GM21723 (cell line): ENCODE measurements around the gene SHTN1.

Experiments
- ATAC-seq: cut with Tn5 transposase; IDR thresholded peaks from one replicate; pipeline ENCODE4 v1.9.1; 2021; ENCODE audit warnings: mild to moderate bottlenecking, moderate library complexity; ENCODE audit not compliant: unreplicated experiment

SHTN1 gene

DNA sequence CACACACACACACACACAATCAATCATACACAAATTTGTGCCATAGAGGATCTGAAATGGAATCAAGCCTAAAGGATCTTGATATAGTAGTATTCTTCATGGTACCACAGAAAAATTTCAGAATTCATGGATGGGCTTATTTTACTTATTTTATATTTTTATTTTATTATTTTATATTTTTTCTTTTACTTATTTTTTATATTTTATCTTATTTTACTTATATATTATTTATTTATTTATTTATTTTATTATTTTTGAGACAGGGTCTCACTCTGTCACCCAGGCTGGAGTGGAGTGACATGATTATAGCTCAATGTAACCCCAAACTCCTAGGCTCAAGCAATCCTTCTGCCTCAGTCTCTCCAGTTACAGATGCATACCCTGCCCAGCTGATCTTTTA lies 16.7 kb downstream of the SHTN1 start:
- ATAC-seq, result no peak

DNA sequence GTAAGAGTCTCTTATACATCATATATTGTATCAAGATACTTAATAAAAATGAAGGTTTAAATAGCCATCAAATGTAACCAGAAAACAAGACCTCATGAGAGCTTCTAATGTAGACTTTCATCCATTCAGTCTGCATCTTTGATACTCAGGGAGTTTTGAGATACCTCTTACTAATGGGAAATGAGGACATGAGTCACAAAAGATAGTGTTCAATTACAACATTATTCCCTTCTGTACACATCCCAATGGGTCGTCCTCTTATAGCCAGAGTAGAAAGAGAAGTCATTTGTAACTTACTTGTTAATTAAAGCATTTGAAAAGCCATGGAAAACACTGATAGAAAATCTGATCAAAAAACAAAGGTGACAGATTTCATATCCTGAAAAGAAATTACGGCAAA lies 19.4 kb downstream of the SHTN1 start:
- no peak for ATAC-seq

DNA sequence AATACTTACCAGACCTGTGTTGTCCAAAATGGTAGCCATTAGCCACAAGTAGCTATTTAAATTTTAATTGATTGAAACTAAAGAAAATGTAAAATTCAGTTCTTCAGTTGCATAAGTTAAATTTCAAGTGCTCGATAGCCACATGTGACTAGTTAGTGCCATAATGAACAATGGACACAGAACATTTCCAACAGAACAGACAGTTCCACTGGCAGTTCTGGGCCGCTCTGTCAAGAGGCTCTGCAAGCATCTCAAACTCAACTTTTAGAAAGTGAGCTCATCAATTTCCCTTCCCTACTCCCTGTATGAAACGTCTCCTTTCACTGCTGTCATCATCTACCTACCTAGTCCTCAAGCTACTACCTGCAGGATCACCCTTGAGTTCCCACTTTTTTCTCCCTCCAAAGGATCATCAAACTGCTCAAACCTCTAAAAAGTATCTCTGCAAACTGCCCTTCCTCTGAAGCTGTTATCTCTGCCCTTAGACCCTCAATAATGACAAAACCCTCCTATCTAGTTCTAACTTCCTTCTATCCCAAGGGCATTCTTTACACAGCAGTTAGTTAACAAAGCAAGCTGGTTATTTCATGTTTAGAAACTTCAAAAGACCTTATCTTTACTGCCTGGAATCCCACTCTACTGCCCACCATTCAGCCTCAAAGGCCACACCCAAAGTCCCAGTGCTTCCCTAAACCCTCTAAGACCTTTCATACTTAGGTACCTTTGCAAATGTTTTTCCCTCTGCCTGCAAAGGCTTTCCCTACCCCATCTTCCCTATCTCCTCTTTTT lies 20.6 kb downstream of the SHTN1 start:
- no peak for ATAC-seq

DNA sequence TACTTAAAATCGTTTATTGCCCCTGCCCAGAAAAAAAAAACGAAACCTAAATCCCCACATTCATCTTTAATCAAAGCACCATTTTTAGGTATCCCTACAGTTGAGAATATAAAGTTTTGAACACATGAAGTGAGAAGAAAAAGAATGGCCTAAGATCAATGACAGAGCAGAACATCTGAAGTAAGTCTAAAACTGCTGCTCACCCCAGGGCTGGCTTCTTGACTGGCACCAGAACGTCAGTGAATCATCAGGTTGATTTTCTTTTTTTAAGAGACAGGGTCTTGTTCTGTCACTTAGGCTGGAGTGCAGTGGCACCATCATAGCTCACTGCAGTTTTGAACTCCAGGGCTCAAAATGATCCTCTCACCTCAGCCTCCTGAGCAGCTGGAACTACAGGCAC lies 24.9 kb downstream of the SHTN1 start:
- ATAC-seq, result no peak

DNA sequence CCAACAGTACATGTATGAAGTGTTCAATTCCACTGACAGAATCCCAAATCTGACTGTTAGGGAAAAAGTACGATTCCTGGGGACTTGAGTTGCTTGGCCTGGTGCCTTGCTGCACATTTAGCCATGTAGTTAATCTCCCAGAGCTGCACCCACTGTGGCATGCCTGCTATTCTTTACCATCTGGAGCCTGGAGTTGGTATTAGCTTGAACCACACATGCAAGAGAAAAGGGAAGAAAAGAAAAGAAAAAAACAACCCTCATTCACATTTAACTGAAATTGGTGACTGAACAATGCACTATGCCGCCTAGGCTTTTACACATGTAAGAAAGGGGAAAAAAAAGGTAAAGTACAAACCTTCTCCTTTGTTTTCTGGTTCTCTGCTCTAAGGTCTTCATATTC lies 26.1 kb downstream of the SHTN1 start:
- ATAC-seq, result no peak

DNA sequence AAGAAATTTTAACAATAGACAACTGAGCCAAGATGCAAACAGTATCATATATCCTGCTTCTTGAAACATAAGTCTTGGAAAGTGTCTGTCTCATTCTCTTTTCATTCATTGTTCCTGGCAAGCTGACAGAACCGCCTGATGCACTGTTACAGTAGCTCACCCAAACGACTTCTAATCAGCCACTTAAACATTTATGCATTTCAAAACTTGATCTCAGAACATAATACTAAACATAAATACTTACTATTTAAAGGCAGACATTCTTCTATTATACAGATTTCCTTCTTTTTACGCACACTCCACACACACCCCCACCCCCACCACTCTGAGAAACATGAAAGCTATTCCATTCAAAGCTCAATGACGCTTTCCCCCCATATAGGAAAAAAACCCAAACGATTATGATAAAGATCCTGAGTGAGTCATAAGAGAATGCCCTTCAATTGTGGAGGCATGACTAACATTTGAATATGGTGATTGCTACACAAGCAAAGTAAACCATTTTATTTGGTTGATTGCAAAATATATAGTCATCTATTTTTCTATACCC lies 30.5 kb downstream of the SHTN1 start:
- no peak for ATAC-seq

DNA sequence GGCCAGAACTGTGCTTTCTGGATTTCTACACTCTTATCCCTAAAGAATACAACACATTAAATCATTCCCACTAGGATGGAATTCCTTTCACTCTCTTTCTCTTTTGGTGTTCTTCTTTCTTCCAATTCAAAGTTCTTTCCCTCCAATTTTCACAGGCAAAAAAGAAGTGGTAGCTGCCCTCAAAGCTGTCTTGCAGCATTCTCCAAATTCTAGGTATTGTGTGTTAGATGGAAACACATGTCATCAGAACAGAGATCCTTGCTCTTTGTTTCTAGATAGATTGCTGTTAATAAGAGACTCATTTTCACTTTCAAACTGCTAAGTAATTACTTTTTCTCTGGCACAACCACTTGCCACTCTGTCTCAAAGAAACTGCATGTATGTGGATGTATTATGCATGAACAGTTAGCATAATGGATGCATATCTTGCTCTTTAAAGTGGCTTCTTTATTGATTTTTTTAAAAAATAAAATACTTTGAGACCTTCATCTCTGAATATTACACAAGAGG lies 31.0 kb downstream of the SHTN1 start:
- no peak for ATAC-seq

DNA sequence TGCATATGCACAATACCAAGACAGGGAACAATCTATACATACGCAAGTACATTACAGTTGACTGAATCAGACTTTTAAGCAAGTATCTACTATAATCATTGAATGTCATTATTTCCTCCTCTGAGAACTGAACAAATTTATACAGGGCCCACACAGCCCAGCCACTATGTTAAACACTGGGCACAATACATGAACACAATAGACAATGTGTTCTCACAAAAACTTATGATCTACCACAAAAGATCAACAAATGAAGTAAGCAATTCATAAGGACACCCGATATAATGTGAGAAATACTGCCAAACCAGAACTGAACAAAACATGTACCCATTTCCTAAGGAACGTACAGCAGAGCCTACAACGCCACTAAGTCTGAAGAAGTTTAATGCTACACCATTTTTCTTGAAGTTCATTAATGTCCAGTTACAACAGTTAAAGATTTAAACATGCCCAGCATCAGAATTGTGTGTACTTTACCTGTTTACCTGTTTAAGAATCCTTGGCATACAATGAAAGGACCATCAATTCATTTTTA lies 31.5 kb downstream of the SHTN1 start:
- no peak for ATAC-seq

DNA sequence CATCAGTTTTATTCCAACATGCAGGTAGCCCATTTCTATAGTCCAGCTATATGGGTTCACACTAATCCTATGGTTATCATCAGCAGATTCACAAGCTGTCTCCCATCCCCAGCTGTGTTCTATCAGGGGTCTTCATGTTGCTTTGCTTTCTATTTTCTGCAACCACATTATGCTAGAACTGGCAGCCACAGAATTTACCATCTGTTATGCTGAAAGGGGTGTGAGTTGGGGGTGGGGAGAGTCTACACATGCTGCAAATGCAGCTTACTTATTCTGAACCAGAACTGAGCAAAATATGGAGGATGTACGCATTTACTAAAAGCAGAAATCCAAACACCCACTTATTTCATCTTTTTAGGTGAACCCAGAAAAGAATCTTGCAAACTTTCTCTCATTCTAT lies 32.9 kb downstream of the SHTN1 start:
- ATAC-seq, result no peak

DNA sequence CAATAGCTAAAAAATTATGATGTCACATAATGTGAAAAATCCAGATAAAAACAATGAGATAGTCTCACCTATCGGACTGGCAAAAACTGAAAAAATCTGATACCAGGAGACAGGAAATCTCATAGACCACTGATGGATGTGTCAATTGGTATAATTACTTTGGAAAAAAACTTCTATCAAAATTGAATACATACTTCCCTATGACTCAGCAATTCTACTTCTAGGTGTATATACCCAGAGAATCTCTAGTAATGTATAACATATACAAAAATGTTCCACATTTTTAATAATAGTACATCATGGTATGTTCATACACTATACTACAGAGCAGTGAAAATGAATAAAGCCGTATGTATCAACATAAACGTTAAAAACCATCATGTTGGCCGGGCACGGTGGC lies 34.9 kb downstream of the SHTN1 start:
- no peak for ATAC-seq

DNA sequence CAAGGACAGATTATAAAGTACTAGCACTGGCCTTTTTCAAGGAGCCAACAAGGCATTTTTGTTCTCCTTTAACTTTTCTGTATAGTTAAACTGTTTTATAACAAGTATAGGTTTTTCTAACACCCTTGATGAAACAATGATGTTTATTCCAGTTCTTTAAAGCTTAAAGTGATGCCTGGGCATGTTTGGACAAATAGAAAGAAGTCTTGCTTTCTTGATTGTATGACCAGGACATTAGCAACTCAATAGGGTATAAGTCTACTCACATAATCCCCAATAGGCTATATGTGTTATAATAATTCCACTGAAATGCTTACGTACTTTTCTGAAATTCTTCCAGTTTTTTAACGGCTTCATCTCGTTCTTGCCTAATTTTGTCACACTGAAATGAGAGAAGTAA lies 36.7 kb downstream of the SHTN1 start:
- no peak for ATAC-seq

DNA sequence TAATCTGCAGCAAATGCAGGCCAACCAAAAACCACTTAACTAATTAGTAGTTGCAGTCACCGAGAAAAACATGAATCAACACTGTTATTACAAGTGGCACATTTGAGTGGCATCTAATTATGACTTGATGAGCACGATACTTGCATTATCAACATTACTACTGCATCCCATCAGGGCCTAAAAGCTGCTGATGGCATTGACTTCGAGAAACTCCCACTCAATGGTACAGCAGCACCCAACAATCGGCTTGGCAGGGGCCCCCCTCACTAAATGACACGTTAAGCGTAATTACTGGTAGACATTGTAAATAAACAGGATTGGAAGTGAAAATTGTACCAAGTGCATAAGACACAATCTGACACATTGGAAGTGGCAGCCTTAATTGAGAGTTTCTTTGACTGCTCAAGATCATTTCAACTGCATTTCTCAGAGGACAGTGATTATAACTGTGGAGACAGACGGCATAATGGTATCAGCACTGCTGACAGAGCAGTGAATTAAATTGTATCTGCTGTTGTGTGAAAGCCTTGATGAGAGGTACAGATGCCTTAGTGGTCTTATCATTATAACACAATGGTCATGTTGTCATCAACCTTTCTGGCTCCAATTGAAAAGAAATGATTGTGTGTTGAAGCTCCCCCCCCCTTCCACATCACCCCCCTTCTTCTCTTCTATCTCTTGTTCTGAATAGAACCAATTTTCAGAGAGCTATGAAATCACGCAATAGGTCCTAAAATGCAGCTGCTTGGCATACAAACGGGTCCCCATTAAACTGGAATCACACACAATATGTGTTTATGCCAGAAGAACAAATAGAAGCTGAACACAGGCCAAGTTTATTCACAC lies 43.4 kb downstream of the SHTN1 start:
- ATAC-seq, result no peak

DNA sequence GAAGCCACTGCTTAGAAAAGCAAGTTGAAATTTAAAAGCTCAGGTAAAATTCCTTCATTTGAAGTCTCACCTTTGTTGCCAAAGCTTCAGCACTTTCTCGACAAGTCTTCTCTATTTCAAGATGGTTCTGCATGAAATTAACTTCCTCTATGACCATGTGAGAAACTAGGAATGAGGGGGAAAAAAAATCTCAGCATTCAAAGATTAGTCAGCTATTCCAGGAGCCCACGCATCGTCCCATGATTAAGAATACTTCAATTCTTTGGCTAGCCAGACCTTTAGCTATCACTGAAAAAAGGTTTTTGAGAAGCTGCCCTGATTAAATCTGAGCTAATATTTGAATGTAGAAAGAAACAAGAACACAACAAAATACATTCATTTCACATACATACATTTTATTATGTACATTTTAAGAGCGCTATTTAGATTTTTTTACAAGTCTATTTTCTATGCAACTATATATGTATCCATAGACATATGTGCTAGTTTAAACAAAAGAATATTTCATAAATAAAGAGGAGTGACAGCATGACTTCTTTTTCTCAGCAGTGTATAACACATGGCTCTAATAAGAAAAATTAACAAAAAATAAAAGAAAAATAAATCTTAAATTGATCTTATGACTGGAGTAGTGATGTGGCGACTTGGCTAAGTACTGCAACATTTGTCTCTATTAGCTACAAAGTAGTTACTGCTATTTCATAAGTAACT lies 44.8 kb downstream of the SHTN1 start:
- no peak for ATAC-seq

DNA sequence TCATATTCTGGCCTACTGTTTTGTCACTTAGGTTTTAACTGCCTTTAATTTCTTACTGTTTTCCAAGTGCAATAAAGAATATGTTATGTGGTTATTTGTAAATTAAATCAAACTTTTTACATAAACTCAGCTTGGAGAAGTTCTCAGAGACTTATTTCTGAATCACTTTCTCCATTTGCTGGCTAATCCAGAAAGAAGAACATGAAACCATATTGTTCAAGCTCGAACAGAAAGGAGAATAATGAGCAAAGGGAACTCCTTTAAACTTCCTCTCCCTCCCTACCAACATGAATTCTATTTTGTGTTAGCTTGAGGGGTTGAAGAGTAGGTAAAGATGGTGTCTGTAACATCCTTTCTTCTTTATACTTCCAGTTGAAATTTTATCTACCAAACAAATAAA lies 52.3 kb downstream of the SHTN1 start:
- no peak for ATAC-seq

DNA sequence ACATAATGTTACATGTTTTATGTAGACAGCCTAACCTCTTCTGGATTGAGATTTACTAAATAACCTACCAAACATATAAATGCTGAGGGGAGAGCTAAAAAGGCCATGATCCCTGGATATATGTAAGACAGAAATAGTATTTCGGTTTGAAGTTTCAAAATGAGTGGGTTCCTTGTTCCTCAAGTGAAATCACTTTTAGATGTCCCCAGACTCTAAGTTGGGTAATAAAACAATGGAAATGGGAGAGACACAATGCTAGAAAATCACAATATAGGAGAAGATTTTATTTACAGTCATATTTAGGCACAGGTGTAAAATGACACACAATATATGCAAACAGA lies 56.5 kb downstream of the SHTN1 start:
- ATAC-seq, result peak; percentile 28

DNA sequence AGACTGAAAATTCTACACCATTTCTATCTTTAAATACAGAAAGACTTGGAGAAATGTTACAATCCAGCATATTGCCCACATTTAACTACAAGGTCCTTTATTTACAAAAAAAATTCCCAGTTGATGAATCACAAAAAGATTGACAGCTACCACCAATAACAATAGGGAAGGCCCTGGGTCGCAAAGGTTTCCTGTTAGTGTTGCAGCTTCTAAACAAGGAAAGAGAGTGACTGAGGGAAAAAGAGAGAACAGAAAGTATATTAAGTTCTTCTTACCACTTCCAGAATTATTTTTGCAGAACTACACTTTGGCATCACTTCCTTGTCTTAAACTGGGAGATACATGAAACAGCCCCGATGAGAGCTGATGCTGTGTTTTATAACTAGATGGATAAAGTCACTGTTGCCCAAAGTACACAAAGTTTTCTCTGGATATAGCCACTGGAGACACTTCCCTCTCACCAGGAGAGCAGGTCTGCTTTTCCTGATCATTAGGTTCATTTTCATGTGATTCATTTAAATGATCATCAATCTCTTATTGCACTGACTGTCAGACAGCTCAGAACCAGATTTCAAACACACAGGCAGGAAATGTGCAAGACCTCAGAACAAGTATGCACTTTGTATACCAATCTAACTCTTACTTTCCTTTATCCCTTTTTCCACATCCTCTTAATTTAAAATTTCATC lies 57.0 kb downstream of the SHTN1 start:
- ATAC-seq, result peak; percentile 46

DNA sequence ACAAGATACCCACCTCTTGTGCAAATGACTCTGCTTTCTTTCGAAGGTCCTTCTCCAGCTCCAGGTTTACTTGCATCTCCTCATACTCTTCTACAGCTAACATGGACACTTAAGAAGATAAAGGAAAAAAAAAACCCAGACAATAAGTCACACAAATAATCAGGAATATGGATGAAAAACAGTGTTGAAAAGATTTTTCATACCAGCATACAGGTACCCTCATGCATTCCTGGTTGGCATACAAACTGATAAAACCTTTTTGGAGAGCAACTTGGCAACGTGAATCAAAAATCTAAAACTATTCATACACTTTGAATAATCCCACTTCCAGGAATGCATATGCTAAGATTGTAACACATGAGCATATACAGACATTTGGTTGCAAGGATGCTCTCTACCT lies 60.1 kb downstream of the SHTN1 start:
- ATAC-seq, result no peak

DNA sequence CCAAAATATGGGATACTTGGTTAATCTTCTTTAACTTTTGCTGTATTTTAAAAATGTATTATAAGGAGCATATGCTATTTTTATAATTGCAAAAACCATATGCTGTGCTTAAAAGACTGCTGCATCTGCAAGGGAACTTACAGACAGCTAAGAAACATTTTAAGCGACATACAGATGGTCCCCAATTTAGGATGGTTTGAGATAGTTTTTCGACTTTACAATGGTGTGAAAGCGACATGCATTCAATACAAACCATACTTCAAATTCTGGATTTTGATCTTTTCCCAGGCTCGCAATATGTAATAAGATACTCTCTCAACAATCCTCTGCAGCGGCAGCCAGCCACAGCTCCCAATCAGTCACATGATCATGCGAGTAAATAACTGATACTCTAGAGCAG lies 73.2 kb downstream of the SHTN1 start:
- no peak for ATAC-seq

DNA sequence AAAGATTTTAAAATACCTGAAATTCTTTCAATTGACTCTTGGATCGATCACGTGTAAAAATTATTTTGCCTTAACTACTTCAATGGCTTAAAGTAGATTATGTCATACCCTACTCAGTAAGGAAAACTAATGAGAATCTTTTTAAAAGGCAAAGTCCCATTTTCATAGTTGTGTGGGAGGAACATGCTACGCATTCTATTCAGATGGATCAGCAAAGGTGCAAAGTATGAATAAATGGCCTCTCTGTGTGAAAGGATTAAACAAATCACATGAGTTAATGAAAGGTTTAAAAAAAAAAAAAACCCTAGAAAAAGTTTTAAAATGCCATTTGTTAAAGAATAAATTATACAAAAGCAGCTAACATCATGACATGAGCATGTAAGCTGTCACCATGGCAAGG lies 78.6 kb downstream of the SHTN1 start:
- no peak for ATAC-seq

DNA sequence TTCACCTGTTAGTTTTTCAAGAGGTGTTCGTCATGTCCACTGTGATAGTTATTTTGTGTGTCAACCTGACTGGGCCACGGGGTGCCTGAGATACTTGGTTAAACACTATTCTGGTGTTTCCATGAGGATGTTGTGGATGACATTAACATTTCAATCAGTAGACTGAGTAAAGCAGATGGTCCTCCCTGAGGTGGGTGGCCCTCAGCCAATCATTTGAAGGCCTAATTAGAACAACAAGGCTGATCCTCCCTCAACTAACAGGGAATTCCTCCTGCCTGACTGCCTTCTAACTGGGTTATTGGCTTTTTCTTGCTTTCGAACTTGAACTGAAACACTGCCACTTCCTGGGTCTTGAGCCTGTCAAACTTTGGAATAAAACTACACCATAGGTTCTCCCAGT lies 79.9 kb downstream of the SHTN1 start:
- ATAC-seq, result no peak

DNA sequence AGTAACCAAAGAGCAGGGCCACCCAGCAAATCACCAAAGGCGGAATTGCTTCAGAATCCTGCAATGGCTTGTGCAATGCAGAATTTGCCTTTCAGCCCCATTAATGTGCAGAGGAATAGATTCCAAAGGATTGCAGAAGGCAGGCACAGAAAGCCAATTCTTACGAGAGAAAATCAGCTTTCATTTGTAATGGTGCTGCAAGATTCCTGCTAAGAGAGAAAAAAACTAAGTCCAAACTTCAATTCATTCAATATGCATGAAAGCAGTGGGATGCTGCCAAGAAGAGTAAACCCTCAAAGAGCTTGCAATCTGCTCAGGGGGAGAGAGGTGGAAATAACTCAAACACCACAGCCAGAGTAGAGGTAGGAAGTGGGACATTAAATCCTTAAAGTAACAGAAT lies 85.3 kb downstream of the SHTN1 start:
- no peak for ATAC-seq
